ENCODE data around the gene BFSP2.

The BFSP2 gene

DNA sequence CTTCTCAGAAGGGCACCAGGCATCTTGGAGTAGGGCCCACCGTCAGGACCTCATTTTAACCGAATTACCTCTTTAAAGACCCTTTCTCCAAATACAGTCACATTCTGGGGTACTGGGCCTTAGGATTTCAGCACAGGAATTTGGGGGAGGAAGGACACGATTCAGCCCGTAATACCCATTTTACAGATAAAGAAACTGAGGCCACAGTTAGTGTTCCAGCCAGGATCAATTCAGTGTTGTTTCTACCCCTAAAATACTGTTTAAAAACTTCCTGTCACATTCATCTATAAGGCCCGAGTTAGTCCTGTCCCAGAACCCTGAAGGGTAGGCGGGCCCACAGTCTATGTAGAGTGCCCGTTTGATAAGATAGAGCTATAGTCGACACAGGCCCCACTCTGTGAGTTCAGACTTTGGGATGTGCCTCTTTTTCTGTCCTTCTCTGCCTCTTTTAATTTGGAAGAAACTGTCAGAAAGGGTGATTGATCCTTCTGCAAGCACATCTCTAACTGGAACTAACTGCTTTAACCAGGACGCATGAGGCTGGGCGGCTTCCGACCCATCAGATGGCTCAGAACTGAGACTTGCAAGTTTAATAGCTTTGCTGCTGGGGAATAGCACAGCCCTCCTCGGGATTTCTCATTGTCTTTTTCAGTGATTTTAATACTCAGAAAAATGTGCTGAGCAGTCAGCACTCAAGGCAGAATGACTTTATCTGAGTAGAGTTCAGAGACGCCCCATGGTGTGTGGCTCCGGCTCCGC lies 19.5 kb downstream of the BFSP2 start:
- no peak for DNase-seq

DNA sequence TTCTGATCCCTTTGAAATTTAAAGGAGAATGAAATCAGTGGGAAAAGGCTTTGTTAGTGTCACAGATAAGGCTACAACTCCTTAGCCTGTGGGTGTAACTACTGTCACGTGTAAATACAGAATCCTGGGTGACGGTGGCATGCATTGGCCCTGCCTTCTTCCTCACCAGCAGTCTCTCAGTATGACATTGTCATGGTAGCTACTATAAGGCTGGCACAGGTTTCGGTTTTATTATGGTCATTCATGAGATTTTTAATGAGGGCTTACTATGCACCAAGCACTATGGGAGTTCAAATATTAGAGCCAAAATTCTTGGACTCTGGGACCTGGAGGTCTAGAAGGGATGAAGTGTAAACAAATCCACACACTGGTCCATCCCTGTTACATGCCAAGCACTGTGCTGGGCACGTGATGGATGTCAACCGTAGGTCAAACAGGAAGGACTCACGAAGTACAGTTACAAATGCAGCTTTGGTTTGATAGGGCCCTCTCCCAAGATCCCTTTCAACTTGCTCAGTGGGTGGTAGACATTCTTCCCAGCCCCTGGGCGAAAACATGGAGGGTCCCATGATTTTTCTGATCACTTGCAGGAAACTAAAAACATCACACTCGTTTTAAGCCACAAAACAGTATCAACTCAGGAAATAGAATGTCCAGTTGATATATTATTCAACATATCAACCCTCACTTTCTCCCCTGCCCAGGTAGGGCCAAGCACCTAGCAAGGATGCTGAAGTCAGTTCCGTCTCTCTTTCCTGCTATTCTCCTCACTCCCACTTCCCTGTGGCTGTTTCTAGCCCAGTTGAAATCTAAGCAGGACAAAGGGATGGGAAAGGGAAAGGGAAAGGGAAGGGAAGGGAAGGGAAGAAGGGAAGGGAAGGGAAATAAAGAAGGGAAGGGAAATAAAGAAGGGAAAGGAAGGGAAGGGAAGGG lies 25.3 kb downstream of the BFSP2 start:
- DNase-seq, result no peak

DNA sequence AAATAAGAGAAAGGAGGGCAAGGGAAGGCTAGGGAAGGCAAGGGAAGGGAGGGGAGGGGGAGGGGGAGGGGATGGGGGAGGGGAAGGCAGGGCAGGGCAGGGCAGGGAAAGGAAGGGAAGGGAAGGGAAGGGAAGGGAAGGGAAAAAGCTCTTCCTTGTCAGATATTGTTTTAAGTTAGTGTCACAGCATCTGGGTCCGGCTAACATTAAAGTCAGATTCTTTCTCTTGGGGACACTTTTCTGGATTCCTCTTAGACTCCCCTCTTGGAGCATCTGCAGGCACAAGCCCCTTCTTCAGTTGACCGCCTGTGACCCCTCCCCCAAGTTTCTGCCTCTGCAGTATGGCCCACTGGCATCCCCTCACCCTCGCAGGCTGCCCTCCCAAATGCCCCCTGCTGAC lies 26.0 kb downstream of the BFSP2 start:
- no peak for DNase-seq

DNA sequence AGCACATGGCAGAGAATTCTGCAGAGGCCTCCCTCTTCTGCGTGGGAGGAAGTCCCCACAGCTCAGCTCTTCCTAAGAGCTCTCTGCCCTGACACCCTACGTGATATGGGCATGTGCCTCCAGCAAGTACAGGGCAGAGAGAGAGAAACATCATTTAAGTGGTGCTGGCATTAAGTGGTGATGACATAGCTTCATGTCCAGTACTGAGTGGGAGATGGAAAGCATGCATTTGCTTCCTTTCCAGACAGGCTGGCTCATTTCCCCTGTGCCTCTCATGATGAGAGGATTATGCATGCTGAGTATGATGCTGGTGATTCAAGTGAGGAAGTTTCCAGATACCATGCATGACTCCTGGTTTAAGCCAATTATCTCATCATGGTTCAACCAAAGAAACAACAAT lies 26.9 kb downstream of the BFSP2 start:
- no peak for DNase-seq

DNA sequence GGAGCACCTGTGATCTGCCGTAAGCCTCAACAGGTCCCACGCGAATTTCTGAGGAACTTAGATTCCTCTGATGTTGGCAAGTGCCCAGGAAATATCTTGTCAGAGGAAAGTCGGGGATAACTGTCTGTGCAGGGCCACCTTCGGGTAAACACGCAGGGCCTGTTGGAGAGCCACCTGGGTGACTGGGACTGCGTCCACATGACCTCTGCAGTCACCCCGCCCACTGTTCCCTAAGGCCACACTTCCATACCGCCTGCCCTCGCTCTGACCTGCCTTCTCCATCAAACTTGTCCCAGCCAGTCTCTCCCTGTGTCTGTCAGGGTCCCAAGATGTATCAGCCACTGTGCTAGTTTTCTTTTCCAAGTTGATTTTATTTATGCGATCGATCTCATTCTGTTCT lies 28.7 kb downstream of the BFSP2 start:
- no peak for DNase-seq

DNA sequence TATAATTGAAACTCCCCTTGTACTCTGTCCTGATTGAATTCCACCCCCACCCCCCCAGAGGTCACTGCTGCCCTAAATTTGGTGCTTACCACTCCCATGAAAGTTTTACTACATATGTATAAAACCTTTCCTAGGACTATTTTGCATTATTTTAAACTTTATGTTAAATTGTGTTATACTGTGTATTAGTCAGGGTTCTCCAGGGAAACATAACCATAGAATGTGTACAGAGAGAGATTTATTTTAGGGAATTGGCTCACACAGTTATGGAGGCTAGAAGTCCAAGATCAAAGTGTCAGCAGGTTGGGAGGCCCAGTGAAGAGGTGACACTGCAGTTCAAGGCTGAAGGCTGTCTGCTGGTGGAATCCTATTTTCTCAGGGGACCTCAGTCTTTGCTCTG lies 29.2 kb downstream of the BFSP2 start:
- DNase-seq, result no peak

DNA sequence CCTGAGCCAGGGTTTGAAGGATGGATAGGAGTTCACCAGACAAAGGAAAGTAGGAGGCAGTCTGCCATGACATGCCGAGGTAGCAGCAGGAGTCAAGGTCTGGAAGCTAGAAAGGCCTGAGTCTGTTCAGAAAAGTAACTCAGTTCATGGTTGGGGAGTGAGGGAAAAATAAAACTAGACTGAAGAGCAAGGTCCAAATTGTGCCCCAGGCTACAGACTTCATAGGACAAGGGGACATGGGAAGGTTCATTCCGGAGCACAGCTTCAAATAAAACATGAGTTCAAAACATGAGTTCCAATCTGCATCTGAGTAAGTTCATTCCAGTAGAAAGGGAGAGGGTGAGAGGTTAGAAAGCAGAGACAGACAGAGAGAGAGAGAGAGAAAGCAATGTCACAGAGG lies 39.7 kb downstream of the BFSP2 start:
- no peak for DNase-seq

DNA sequence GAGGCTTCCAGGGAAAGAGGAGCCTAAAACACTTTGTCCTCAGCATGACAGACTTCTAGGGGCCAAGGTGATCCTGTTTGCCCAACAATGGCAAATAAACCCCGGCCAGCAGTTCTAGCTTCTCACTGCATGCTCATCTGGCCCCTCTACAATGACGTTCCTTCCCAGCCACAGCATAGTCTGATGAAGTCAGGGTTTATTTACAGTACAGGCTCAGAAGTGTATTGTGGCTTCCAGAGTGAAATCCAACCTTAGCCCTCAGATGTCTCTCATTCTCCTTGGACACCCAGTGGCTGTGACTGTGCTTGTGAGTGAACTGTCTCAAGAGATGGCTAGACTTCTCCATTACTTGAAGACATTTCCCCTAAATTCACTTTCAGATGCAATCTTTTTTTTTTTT lies 40.8 kb downstream of the BFSP2 start:
- DNase-seq, result no peak

DNA sequence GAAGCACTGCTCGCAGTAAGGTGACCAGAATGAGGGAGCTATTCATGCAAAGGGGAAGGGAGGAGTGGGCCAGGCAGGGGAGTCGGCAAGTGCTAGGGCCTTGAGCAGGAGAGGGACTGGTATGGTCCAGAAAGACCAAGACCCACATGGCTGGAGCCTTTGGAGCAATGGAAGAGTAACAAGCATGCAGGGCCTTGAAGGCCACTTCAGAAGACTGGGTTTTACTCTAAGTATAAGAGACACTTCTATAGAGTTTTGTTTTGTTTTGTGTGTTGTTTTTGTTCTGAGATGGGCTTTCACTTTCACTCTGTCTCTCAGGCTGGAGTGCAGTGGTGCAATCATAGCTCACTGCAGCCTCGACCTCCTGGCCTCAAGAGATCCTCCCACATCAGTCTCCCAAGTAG lies 42.0 kb downstream of the BFSP2 start:
- DNase-seq, result no peak

DNA sequence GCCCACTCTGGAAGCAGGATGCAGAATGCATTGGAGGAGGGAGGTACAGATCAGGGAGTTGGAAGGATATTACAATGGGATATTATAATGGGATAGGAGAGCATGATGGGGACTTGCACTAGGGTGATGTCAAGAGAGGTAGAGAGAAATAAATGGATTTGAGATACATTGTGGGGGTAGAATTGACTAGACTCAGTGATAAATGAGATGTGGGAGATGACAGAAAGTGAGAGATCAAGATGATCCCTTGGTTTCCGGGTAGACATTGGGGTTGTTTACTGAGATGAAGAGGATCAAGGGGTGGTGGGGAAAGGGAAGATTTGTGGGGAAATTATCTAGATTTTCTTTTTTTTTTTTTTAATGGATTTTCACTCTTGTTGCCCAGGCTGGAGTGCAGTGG lies 42.7 kb downstream of the BFSP2 start:
- DNase-seq, result no peak

DNA sequence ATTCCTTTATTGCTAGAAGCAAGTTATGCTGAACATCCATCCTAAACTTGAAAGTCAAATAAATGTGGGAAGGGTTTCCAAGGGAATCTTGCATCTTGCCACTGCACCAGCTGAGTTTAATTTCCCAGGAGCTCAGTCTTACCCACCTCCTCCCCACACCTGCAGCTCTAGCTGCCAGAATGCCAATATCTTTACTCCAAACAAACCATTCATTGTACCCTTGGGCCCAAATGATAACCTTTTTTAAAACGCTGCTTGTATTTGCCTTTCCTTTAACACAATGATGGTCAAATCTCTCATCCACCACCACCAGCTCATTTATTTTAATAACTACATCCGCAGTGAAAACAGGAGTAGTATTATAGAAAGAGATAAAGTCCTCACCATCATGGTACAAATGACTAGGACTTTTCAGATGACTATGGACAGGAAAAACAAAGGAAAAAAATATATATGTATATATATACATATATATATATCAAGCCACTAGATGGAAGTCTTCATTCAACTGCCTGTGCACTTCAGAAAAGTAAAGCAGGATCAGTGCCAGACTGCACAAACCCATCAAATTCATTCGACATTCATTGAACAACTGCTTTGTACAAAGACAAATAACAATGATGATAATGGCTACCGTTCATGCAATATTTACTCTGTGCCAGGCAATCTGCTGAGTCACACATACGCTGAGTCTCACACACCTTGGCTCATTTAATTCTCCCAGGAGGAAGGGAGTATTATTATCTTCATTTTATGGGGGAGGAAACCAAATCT lies 44.0 kb downstream of the BFSP2 start:
- no peak for DNase-seq

DNA sequence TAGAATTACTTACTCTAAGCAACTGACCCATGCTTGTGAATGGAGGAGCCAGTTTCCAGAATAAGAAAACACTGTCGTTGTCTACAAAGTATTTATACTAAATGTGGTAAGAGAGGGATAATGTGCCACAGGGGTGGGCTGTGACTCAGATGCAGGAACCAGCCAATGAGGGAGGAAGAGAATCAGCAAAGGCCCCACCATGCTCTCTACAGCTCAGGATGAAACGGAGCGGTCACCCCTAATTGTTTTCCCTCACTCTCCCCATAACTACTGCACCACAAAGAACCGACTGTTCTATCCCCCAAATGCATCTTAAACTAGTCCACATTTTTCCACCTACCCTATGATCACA lies 44.5 kb downstream of the BFSP2 start:
- DNase-seq, result no peak

DNA sequence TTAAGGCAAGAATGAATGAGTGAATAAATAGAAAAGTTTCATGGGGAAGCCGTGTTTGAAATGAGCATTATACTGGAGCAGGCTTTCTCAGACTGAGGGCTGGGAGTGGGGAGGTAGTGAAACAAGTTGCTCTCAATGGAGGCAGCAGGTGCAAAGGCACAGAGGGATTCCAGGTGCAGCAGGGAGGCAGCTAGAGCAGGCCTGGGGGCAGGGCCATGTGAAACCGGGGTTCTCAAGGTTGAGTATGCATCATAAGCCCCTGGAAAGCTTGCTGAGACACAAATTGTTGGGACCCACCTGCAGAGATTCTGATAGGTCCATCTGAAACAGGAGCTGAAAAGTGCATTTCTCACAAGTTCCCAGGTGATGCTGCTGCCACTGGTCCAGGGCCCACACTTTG lies 45.3 kb downstream of the BFSP2 start:
- no peak for DNase-seq

DNA sequence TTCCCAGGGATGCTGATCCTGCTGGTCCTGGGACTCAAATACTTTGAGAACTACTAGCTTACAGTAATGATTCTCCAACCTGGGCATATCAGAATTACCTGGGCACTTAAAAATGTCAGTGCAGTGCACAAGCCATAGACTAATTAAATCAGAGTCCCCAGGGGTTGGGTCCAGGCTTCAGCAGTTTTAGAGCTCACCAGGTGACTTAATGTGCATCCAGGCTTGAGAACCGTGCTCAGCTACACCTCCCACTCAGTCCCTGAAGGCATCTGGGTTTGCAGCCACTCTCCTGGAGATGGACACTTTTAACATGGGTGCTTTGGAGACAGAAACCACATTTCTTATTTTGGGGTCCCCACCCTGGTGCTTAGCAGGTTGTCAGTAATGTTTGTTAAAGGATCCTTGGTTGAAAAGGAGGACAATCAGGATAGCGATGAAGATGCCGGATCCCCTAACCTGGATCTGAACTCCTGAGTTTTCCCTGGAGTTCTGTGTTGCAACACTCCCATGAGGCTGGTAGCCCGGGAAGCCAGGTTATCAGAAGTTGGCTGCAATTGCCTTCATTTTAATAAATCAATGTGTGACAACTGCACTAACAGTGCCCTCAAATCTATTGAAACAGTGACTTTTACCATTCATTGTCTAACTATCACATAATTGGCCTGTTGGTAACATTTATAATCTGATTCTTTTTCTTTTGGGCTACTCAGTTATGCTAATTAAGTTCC lies 48.1 kb downstream of the BFSP2 start:
- DNase-seq, result no peak

DNA sequence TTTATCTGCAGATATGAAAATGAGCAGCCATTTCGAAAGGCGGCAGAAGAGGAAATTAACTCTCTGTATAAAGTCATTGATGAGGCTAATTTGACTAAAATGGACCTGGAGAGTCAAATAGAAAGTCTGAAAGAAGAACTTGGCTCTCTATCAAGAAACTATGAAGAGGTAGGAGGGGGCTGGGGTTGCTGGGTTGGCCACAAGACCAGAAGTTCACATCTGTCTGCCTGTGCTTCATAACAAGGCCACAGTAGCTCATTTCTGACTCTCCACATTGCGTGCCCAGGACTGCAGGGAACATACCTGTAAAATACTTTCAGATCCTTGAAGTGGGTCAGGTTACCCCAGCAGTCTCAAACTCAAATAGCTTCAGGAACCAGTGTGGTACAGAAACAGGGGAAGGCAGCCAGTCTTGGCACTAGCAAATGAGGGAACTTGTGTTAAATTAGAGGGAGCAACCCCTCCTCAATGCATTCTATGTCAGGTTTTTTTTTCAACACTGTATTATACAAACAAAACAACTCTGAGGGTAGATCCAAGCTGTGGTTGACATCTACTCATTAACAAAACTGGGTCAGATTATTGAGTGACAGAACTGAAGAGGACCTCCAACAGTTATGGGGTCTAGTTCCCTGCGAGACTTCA lies 48.7 kb downstream of the BFSP2 start:
- DNase-seq, result peak; percentile 57

DNA sequence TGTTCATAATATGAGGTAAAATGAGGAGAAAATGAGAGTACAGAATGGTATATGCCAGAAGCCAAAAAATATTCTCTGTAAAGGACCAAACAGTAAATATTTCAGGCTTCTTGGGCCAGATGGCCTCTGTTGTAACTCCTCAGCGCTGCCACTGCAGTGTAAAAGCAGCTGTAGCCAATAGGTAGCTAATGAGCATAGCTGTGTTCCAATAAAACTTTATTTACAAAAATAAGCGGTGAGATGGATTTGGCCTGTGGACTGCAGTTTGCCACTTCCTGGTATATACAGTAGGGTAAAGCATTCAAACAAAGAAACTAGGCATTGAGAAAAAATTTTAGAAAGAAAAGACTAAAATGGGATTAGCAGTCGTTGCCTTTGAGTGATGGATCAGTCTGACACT lies 51.5 kb downstream of the BFSP2 start:
- DNase-seq, result no peak

DNA sequence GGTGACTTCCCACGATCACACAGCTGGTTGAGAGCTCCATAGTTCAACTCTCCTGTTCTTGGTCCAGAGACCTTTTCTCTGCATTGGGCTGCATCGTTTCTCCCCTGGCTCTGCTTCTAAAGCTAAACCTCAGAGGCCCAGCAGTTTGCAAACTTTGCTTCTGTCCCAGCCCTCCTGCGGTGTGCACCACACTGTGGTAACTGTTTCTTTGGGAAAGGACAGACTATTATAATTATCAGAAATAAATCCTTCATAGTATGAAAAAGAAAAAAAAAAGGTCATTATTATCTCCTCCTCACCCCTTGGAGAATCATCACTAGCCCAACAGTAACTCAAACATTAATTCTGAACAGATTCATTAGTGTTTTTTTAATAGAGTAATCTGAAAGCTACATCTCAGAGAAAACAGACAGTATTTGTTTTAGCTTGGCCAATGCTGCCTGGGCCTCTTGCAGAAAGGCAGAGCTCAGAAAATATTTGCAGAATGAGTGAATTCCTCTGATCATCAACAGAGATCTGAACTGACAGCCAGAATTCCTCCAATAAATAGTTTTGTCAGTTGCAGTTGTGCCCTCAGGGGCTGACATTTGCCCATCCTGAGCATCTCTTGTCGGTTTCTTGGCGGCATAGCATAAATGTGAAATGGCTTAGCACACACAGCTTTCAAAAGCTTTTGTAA lies 52.9 kb downstream of the BFSP2 start:
- no peak for DNase-seq

DNA sequence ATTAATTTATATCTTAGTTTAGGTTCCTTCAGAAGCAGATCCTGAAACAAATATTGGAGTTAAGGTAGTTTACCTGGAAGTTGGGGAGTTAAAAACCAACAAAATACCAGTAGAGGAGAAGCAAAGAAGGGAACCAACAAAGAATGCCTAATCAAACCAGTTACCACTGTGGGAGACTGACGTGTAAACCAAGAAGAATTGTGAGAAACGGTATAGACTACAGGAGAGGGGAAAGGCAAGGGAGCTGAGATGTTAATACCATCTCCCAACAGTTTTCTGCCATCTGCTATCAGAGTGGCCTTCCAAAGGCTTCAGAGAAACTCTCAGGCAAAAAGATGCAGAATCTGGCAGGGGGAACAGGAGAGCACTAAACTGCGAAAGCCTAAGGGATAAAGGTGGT lies 53.5 kb downstream of the BFSP2 start:
- DNase-seq, result no peak

DNA sequence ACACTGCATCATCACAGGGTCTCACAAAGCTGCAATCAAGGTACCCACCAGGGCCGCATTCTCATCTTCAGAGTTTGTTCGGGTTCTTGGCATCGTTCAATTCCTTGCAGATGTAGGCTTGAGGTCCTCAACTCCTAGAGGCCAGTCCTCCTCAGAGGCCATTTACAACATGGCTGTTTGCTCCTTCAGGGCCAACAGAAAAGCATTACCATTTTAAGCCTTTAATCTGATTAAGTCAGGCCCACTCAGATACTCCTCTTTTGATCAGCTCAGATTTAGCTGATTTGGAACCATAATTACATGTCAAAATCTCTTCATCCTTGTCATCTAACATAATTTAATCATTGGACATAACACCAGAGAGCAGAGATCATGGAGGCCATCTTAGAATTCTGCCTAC lies 55.4 kb downstream of the BFSP2 start:
- DNase-seq, result no peak

DNA sequence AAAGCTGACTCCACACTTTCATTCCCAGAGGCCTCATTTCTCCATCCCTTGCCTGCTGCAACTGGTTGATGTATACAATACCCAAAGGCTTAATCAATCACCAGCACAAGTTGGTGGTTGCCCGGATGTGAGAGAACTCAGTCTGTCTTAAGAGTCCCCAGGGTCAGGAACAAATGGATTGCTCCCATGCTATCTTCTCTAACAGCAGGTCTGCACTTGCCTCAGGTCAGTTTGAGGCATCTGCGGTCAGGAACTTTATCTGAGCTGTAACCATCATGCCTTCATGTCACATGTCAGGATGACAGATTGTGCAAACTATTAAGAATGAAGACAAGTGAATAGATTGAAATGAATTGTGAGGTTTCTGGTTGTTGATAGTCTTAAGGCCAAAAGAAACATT lies 56.1 kb downstream of the BFSP2 start:
- DNase-seq, result no peak

DNA sequence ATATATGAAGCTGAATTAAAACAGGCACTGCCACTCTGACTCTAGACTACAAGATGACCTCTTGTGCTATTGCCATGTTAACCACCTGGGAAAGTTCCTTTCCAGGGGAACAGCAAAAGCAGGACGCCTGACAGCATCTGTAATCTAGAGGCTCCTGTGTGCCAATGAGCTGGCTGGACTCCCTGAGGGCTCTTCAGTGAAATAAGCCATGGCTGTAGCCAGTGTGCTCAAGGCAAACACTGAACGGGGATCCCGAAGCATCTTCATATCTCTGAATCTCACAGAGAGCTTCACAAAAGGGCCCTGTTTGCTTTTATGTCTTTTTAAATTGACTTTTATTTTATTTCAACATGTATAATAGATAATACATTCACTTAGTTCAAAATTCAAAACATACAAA lies 57.2 kb downstream of the BFSP2 start:
- DNase-seq, result no peak

Data from CD4-positive, alpha-beta T cell treated with Interleukin-15 for 1 hour (primary cell).